HepG2 (cell line): ENCODE measurements around the gene GMPPA. TPM values are rescaled to one million over a fixed set of nuclear protein-coding genes. Genes with fewer than 3 reads are reported as not detected.

Experiments
- AGO1 ChIP-seq: fragments of 200-400 bp; formaldehyde crosslinking; IDR thresholded peaks from 2 replicates; pipeline ENCODE4 v1.6.1; 2017; ENCODE audit warnings: mild to moderate bottlenecking, low read depth, low read length, moderate library complexity; ENCODE audit not compliant: poor library complexity, severe bottlenecking
- AGO2 ChIP-seq: fragments of 200-400 bp; formaldehyde crosslinking; optimal IDR thresholded peaks from 2 replicates; pipeline ENCODE3; 2017; ENCODE audit warnings: mild to moderate bottlenecking, low read depth, low read length, moderate library complexity
- CAMTA2 ChIP-seq: sonication (generic); formaldehyde crosslinking; IDR thresholded peaks from 2 replicates; pipeline ENCODE4 v1.4.0; 2020; ENCODE audit warnings: mild to moderate bottlenecking, missing genetic modification reagents, borderline replicate concordance
- CERS6 ChIP-seq: sonication (generic); formaldehyde crosslinking; IDR thresholded peaks from 2 replicates; pipeline ENCODE4 v1.5.0; 2020; ENCODE audit warnings: missing genetic modification reagents
- ELF3 ChIP-seq: IDR thresholded peaks from 2 replicates; pipeline ENCODE4 v1.6.1; 2016; ENCODE audit warnings: missing genetic modification reagents, missing compliant biosample characterization
- HMG20A ChIP-seq: IDR thresholded peaks from 2 replicates; pipeline ENCODE4 v1.6.1; 2016; ENCODE audit warnings: borderline replicate concordance
- HMGXB4 ChIP-seq, 2 experiments: sonication (generic) in 1 of 2; formaldehyde crosslinking in 1 of 2; IDR thresholded peaks; 2 replicates each; pipeline versions ENCODE4 v1.4.0 to v1.6.1; 2018 to 2020; ENCODE audit warnings: missing genetic modification reagents in 2 of 2, borderline replicate concordance in 1 of 2, low read depth in 1 of 2, mild to moderate bottlenecking in 1 of 2, missing biosample characterization in 1 of 2
- KDM5A ChIP-seq: fragments of 200-600 bp; sonication (generic); IDR thresholded peaks from 2 replicates; pipeline ENCODE4 v1.7.0; 2018; ENCODE audit warnings: antibody characterized with exemption, mild to moderate bottlenecking, low read length, borderline replicate concordance
- PREB ChIP-seq: sonication (generic); formaldehyde crosslinking; IDR thresholded peaks from 2 replicates; pipeline ENCODE4 v1.4.0; 2020; ENCODE audit warnings: missing genetic modification reagents
- REPIN1 ChIP-seq: sonication (generic); formaldehyde crosslinking; IDR thresholded peaks from 2 replicates; pipeline ENCODE4 v1.8.0; 2022; ENCODE audit warnings: missing genetic modification reagents, low read depth, mild to moderate bottlenecking, borderline replicate concordance
- THAP11 ChIP-seq: IDR thresholded peaks from 2 replicates; pipeline ENCODE4 v1.6.1; 2016; ENCODE audit warnings: missing biosample characterization, missing genetic modification reagents
- TOPORS ChIP-seq: sonication (generic); formaldehyde crosslinking; IDR thresholded peaks from 2 replicates; pipeline ENCODE4 v1.8.0; 2023; ENCODE audit warnings: mild to moderate bottlenecking, missing genetic modification reagents
- YEATS2 ChIP-seq: sonication (generic); formaldehyde crosslinking; IDR thresholded peaks from 2 replicates; pipeline ENCODE4 v1.4.0; 2020; ENCODE audit warnings: missing genetic modification reagents, borderline replicate concordance
- ZBED4 ChIP-seq: sonication (generic); formaldehyde crosslinking; IDR thresholded peaks from 2 replicates; pipeline ENCODE4 v1.4.0; 2020; ENCODE audit warnings: missing genetic modification reagents, borderline replicate concordance
- ZEB1 ChIP-seq: IDR thresholded peaks from 2 replicates; pipeline ENCODE4 v1.6.1; 2012; ENCODE audit warnings: mild to moderate bottlenecking, low read depth, inconsistent platforms; ENCODE audit not compliant: insufficient replicate concordance
- ZMAT5 ChIP-seq: sonication (generic); formaldehyde crosslinking; IDR thresholded peaks from 2 replicates; pipeline ENCODE4 v1.5.0; 2020; ENCODE audit warnings: mild to moderate bottlenecking, low read depth, missing genetic modification reagents, borderline replicate concordance
- ZNF180 ChIP-seq: sonication (generic); formaldehyde crosslinking; IDR thresholded peaks from 2 replicates; pipeline ENCODE4 v1.4.0; 2020; ENCODE audit warnings: low read depth, missing genetic modification reagents, borderline replicate concordance
- ZNF629 ChIP-seq: sonication (generic); formaldehyde crosslinking; conservative IDR thresholded peaks from 2 replicates; pipeline ENCODE4 v1.5.0; 2020; ENCODE audit warnings: missing genetic modification reagents
- ZNF724P ChIP-seq: sonication (generic); formaldehyde crosslinking; IDR thresholded peaks from 2 replicates; pipeline ENCODE4 v1.8.0; 2022; ENCODE audit warnings: missing genetic modification reagents, borderline replicate concordance
- ZNF780A ChIP-seq: sonication (generic); formaldehyde crosslinking; IDR thresholded peaks from 2 replicates; pipeline ENCODE4 v1.8.0; 2022; ENCODE audit warnings: mild to moderate bottlenecking, missing genetic modification reagents, moderate library complexity
- ZNF878 ChIP-seq: sonication (generic); formaldehyde crosslinking; IDR thresholded peaks from 2 replicates; pipeline ENCODE4 v1.8.1; 2023; ENCODE audit warnings: mild to moderate bottlenecking, missing genetic modification reagents, moderate library complexity
- polyA plus RNA-seq, 8 experiments: library from polyadenylated mRNA; depleted of rRNA in 3 of 8; stranded (reverse) in 7 of 8; unstranded in 1 of 8; fragments of >200 nt; fragmentation: Illumina TruSeq in 4 of 8; extraction: Trizol in 4 of 8; gene quantifications; 2 replicates each; pipeline versions ENCODE4 v1.2.1 to v1.2.3, GENCODE V29; 2011 to 2016; ENCODE audit warnings: low read depth in 4 of 8, missing spikeins in 1 of 8, mixed read lengths in 1 of 8; ENCODE audit not compliant: insufficient read depth in 1 of 8
- total RNA-seq, 5 experiments: library from RNA; depleted of rRNA; stranded (reverse); fragments of >200 nt; fragmentation: Illumina TruSeq; extraction: Trizol; gene quantifications; 2 replicates each; pipeline ENCODE4 v1.2.3, GENCODE V29; 2016; ENCODE audit warnings: low read depth in 1 of 5

GMPPA gene
- total and polyA plus RNA-seq, 2 of the 13 experiments (the other 11 are each of a cell fraction or from before 2014, with no cell fraction given): 81.1 to 106 TPM

GRCh38 chr2:219541611-219542180, 43.0 kb downstream of the GMPPA start (continued):
- TF ChIP-seq REPIN1 (CRISPR knock-in tag): peak; percentile 71; the same call in 1 of the 2 replicates
- TF ChIP-seq HMG20A (CRISPR knock-in tag): no peak
- TF ChIP-seq ZBED4: peak; percentile 85; the same call in 1 of the 2 replicates
- peak; percentile 66 for TF ChIP-seq YEATS2 (CRISPR knock-in tag)
- no peak for TF ChIP-seq PREB (CRISPR knock-in tag)
- TF ChIP-seq ZNF724P (CRISPR knock-in tag): no peak; the same call in 1 of the 2 replicates
- TF ChIP-seq ZNF629 (CRISPR knock-in tag): no peak
- TF ChIP-seq THAP11 (CRISPR knock-in tag): peak; percentile 76
- peak; percentile 33; the same call in 1 of the 2 replicates for TF ChIP-seq ZNF780A (CRISPR knock-in tag)
- TF ChIP-seq ZNF878: no peak
- peak; percentile 31 for TF ChIP-seq AGO1
- peak; percentile 95 for TF ChIP-seq ELF3 (CRISPR knock-in tag)
- no peak for TF ChIP-seq ZMAT5 (CRISPR knock-in tag)
- no peak for TF ChIP-seq CERS6 (CRISPR knock-in tag)
- no peak for TF ChIP-seq ZNF180
- TF ChIP-seq ZEB1: peak; percentile 81
- peak; percentile 40; the same call in 1 of the 2 replicates for TF ChIP-seq KDM5A
- peak; percentile 74 for TF ChIP-seq AGO2
- TF ChIP-seq TOPORS: no peak
- TF ChIP-seq HMGXB4 (CRISPR knock-in tag; IDR thresholded peaks at IDR 0.05; ENCODE audit: borderline replicate concordance in 1 of 2, low read depth in 1 of 2): peak; percentile 99
- no peak for TF ChIP-seq CAMTA2
